GM21360 (cell line): Measurements from ENCODE around the gene PDE11A.

Source experiments
- ATAC-seq: cut with Tn5 transposase; IDR thresholded peaks from one replicate; pipeline ENCODE4 v1.9.1; 2021; ENCODE audit warnings: mild to moderate bottlenecking, moderate library complexity; ENCODE audit not compliant: unreplicated experiment

Gene PDE11A

GRCh38 chr2:177772529-177772928 lies 300.0 kb downstream of the PDE11A start:
- ATAC-seq: no peak

GRCh38 chr2:177771191-177771590 lies 301.4 kb downstream of the PDE11A start:
- ATAC-seq: no peak

DNA sequence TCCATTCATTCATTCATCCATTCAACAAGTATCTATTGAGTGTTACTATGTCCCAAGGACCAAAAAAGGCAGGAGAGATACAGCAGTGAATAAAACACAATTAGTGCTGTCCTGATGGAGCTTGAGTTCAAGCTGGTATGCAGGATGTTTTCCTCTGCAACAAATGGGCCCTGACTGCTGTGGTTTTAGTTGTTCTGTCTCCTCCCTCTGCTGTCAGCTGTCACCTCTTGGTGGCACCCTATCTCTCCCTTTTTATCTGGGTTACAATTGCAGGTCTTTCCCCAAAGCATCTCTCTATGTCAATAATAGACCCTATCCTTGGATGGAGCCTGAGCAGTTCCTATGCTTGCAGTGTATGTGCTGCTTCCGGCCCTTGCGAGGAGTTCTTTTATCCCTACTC lies 304.8 kb downstream of the PDE11A start:
- no peak for ATAC-seq

DNA sequence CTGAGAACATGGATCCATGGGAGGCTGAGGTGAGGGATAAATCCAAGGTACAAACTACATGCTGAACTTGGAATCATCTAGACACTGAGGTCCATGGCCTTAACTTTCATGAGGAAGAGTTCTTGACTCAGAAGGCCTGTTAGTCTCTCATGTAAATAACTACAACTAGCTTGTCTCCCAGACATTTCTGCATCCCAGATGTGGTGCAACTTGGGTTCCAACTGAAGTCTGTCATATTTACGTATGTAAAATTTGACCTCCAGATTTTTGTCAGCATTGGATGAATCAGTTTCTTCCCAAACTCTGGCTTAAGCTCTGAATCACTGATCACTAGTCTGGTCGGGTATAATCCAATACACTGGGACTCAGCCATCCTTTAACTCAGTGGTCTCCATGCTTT lies 306.9 kb downstream of the PDE11A start:
- no peak for ATAC-seq

GRCh38 chr2:177763531-177764265 lies 308.9 kb downstream of the PDE11A start:
- peak; percentile 96 for ATAC-seq

DNA sequence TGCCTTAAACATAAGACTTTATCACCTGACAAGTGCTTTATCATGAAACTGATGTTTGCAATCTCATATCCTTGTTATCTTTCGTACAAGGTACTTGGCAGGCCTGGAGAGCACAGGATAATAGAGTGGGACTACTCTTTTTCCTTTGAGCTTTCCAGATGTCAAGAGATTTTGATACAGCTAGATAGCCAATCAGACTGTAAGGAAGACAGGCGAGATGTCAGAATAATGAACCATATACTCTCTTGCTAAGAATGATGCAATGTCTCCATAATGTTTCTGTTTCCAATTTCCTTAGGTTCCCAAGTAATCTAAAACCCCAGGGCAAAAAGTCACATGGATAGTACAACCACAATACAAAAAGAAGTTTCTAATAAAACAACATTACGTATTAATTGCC lies 313.1 kb downstream of the PDE11A start:
- no peak for ATAC-seq

GRCh38 chr2:177758591-177759371 lies 313.8 kb downstream of the PDE11A start:
- ATAC-seq: no peak

DNA sequence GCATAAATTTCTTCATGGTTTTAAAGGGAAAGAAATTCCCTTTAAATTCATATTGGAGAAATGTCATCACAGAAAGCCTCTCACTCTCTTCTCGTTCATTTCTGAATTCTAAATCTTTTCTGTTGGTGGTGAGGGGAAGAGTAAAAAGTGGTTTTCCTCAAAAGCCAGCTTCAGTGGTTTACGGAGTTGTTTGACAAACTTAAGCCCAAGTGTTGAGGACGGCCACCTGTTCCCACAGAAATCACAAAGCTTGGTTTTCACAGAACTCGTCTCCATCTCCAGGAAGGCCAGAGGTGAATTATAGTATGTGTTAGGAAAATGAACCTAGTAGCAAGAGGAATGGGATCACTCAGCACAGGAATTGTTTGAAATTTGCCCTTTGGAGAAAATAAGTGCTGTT lies 316.2 kb downstream of the PDE11A start:
- no peak for ATAC-seq

DNA sequence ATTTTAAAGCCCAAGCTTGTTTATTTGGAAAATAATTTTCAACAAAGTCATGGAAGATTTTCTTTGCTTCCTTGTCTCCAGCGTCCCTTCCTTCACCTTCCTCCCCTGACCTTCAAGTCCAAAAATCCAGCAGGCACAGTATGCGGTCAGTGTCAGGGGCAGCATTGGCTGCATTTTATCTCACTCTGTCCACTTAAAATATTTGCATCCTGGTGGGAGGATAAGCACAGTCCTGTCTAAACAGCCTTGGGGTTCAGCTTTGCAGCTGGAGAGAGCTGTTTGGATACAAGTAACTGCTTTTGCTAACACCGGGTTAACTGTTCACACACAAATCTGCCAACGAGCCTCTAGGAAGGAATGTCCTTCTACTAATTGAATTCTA lies 318.1 kb downstream of the PDE11A start:
- ATAC-seq: no peak

- ATAC-seq: no peak
Observed at GRCh38 chr2:177753682-177754491, 318.7 kb downstream of the PDE11A start.

- ATAC-seq: no peak
Observed at GRCh38 chr2:177748360-177748759, 324.2 kb downstream of the PDE11A start.

DNA sequence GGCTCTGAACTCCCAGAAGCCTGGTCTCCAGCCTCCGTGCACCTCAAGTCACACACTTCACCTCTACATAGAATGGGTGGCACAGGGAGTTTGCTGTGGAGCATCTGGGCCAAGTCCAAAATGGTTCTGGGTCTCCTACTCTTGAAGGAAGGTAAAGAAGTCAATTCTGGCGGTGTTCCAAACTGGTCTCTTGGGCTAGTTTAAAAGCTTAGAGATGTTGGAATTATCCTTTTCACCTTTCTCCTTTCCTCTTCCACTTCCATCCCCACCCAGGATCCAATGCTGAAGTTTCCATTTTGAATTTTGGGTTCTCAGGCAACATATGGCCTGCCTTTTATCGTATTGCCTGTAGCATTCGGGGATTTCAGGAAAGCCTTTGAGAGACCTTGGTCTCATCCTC lies 325.2 kb downstream of the PDE11A start:
- no peak for ATAC-seq

- no peak for ATAC-seq
Observed at GRCh38 chr2:177746358-177746757, 326.2 kb downstream of the PDE11A start.

DNA sequence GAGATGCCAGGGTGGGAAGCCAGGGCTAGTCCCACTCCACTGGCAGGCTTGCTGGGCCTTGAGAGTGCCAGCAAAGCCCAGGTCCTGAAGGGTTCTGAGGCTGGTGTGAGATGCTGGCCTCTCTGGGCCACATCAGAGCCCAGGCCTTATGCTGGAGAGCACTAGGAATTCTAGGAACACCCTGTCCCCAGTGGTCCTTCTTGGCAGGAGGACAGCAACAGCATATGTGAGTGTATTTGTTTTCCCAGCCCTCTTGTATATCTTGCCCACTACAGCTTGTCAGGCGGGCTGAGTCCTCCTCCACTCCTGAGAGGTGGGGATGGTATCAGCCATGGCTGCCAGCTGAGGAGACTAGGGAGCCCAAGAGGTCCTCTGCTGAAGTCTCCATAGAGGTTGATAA lies 327.0 kb downstream of the PDE11A start:
- ATAC-seq: no peak

DNA sequence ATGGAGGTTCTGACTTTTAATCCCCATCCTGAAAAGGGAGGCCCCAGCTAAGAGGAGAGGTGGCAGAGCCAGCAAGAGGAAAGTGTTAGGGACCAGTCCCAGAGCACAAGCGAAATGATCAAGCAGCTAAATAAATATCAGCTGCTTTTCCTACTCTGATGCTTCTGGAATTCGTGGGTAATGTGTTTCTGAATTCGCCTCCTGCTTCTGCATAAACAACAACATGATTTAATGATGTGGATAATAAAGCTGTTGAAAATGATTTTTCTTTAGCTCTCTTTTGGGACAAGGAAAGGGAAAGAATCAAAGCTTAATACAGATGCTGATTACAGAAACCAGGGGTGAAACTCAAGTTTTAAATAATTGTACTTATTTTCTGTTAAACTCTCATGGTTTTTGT lies 329.7 kb downstream of the PDE11A start:
- no peak for ATAC-seq

- ATAC-seq: no peak
Observed at GRCh38 chr2:177741866-177742265, 330.7 kb downstream of the PDE11A start.

DNA sequence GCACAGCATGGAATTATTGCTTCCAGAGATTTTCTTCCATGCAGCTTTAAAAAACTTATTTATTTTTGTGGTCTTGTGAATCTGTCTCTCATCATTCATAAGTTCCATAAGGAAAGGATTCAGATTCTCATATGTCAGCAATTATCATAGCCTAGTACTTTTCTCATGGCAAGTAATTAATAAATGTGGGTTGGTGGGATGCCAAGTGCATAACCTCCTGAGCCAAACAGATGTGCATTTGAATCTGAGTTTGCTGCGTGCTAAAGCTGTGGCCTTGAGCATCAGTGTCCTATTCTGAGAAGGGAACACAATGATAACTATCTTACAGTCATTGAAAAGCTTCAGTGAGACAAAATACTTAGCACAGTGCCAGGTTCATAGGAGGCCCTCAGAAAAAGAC lies 331.9 kb downstream of the PDE11A start:
- no peak for ATAC-seq

- ATAC-seq: no peak
Observed at GRCh38 chr2:177738461-177739235, 333.9 kb downstream of the PDE11A start.

DNA sequence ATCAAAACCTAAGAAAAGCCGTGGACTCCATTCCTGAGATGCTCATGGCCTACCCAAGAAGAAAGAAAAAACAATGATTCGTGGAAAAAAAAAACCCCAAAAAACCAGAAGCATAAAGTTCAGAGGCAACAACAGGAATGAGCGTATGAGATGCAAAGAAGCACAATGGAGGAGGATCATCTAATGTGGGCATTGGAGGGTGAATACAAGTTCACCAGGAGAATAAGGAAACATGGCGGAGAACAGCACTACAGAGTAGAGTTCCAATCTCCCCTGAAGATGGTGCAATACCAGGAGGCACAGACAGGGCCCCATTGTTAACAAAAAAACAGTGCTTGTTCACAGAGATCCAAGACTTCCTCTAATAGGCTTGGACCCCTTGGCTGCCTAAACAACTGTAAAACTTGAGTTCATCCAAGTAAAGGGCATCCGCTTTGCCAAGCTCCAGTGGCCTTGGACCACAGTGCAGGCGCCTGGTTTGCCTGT lies 337.2 kb downstream of the PDE11A start:
- ATAC-seq: no peak

DNA sequence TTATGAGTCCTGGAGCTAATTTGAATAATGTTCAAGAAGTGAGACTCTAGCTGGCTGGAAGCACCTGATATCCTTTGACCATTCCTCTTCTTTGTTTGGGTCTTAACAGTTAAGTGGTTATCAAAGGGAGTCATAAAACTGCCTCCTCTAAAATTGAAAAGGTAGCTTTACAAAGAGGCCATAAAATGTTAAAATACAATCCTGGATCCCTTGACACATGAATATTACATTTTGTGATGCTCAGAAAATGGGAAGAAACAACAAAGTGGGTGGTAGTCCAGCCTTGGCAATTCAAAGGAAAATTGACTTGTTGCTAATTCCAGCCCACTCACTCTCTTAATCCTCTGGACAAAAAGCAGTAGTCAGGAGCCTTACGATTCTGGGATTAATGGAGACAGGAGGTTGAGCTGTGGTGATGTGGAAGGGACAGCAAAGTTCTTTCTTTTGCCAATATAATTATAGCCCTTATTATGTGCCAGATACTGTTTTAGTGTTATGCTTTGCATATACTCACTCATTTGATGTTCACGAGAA lies 339.2 kb downstream of the PDE11A start:
- ATAC-seq: no peak
